Astrocyte (in vitro differentiated cells and primary cell): ENCODE measurements around the gene PGPEP1. TPM values are rescaled to one million over a fixed set of nuclear protein-coding genes. Genes with fewer than 3 reads are reported as not detected.
"Not testable (repeated sequence)": the region's sequence is repeated elsewhere in the genome, so short reads cannot be mapped to it uniquely, and the experiment has no call there.

Experiments
- DNase-seq: peaks from one replicate; pipeline ENCODE4 v3.0.0-alpha.2; 2010; ENCODE audit warnings: low read depth
- FAIRE-seq: peaks from 2 replicates; lab custom pipeline; 2011; peaks lifted over from hg19 to GRCh38; lab: Jason Lieb, UNC
- H2AFZ ChIP-seq: 2 replicates; pipeline ENCODE4 v1.6.0; 2012; ENCODE audit warnings: low read depth, low read length, inconsistent platforms
- H3K27ac ChIP-seq: 2 replicates; pipeline ENCODE4 v1.5.1; 2011; ENCODE audit warnings: low read depth, low read length, inconsistent platforms
- H3K27me3 ChIP-seq: 2 replicates; pipeline ENCODE4 v1.6.0; 2011; ENCODE audit warnings: low read length, inconsistent platforms; ENCODE audit not compliant: insufficient read depth
- H3K36me3 ChIP-seq: 2 replicates; pipeline ENCODE4 v1.5.1; 2011; ENCODE audit warnings: low read length, inconsistent platforms; ENCODE audit not compliant: insufficient read depth
- H3K4me1 ChIP-seq: 2 replicates; pipeline ENCODE4 v1.5.1; 2011; ENCODE audit warnings: low read length, inconsistent platforms; ENCODE audit not compliant: insufficient read depth
- H3K4me2 ChIP-seq: 2 replicates; pipeline ENCODE4 v1.6.0; 2012; ENCODE audit warnings: low read length, inconsistent platforms
- H3K4me3 ChIP-seq: 2 replicates; pipeline ENCODE4 v1.5.1; 2011; ENCODE audit warnings: low read depth, mild to moderate bottlenecking, low read length, inconsistent platforms; ENCODE audit not compliant: insufficient read depth
- H3K79me2 ChIP-seq: 2 replicates; pipeline ENCODE4 v1.6.0; 2012; ENCODE audit warnings: mild to moderate bottlenecking, low read length, inconsistent platforms; ENCODE audit not compliant: insufficient read depth
- H3K9ac ChIP-seq: 2 replicates; pipeline ENCODE4 v1.6.0; 2012; ENCODE audit warnings: mild to moderate bottlenecking, low read length, inconsistent platforms
- H3K9me3 ChIP-seq: 2 replicates; pipeline ENCODE4 v1.5.1; 2012; ENCODE audit warnings: low read depth, mild to moderate bottlenecking, low read length, inconsistent platforms; ENCODE audit not compliant: insufficient read depth
- H4K20me1 ChIP-seq: 2 replicates; pipeline ENCODE4 v1.6.0; 2012; ENCODE audit warnings: low read length, inconsistent platforms; ENCODE audit not compliant: insufficient read depth
- H3K27ac Mint-ChIP-seq: one replicate; pipeline ENCODE4 v1.8.0; 2021; ENCODE audit warnings: mild to moderate bottlenecking, mixed read lengths; ENCODE audit not compliant: unreplicated experiment
- H3K27me3 Mint-ChIP-seq: one replicate; pipeline ENCODE4 v1.8.0; 2021; ENCODE audit warnings: low read depth, mixed read lengths; ENCODE audit not compliant: unreplicated experiment
- H3K36me3 Mint-ChIP-seq: one replicate; pipeline ENCODE4 v1.8.0; 2021; ENCODE audit warnings: low read depth, mixed read lengths; ENCODE audit not compliant: unreplicated experiment
- H3K4me1 Mint-ChIP-seq: one replicate; pipeline ENCODE4 v1.8.0; 2021; ENCODE audit warnings: low read depth, mixed read lengths; ENCODE audit not compliant: unreplicated experiment
- H3K4me3 Mint-ChIP-seq: one replicate; pipeline ENCODE4 v1.8.0; 2021; ENCODE audit warnings: mild to moderate bottlenecking, moderate library complexity, mixed read lengths; ENCODE audit not compliant: unreplicated experiment
- H3K9me3 Mint-ChIP-seq: one replicate; pipeline ENCODE4 v1.8.0; 2021; ENCODE audit warnings: mild to moderate bottlenecking, mixed read lengths; ENCODE audit not compliant: unreplicated experiment
- EZH2 ChIP-seq: IDR thresholded peaks from 2 replicates; pipeline ENCODE4 v1.6.1; 2012; ENCODE audit warnings: mild to moderate bottlenecking, low read length, inconsistent platforms; ENCODE audit not compliant: insufficient read depth
- total RNA-seq: library from RNA; stranded (reverse); gene quantifications from 2 replicates; pipeline ENCODE4 v1.2.1, GENCODE V29; 2021
- TF ChIP-seq, protein P1 (sequence below): IDR thresholded peaks from 2 replicates; pipeline ENCODE4 v1.5.1; 2011; ENCODE audit warnings: low read depth, mild to moderate bottlenecking, inconsistent platforms, low read length, moderate library complexity; ENCODE audit not compliant: insufficient read depth

The PGPEP1 gene
- total RNA-seq, 1 donor from 2014 or later, result 28.4 TPM

- Mint-ChIP-seq H3K27me3 (peaks cover 13% of the 10 kb centered on the region), H3K4me1 (peaks cover 2% of the 10 kb centered on the region), H3K36me3 (no peaks in the 10 kb centered on the region), H3K9me3 (no peaks in the 10 kb centered on the region), H3K4me3 (no peak overlapping the region), H3K27ac (peak overlapping the region; percentile 62)
- DNase-seq (peak; percentile 39), FAIRE-seq (no peak)
- no peaks in the 10 kb centered on the region for H3K79me2 ChIP-seq
- H2AFZ ChIP-seq, result no peak overlapping the region
- TF ChIP-seq EZH2, result no peak
- TF ChIP-seq, protein P1, sequence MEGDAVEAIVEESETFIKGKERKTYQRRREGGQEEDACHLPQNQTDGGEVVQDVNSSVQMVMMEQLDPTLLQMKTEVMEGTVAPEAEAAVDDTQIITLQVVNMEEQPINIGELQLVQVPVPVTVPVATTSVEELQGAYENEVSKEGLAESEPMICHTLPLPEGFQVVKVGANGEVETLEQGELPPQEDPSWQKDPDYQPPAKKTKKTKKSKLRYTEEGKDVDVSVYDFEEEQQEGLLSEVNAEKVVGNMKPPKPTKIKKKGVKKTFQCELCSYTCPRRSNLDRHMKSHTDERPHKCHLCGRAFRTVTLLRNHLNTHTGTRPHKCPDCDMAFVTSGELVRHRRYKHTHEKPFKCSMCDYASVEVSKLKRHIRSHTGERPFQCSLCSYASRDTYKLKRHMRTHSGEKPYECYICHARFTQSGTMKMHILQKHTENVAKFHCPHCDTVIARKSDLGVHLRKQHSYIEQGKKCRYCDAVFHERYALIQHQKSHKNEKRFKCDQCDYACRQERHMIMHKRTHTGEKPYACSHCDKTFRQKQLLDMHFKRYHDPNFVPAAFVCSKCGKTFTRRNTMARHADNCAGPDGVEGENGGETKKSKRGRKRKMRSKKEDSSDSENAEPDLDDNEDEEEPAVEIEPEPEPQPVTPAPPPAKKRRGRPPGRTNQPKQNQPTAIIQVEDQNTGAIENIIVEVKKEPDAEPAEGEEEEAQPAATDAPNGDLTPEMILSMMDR, result peak; percentile 26
- no peaks in the 10 kb centered on the region for H3K4me1 ChIP-seq
- H3K27ac ChIP-seq, result no peak overlapping the region
- H3K4me2 ChIP-seq, result no peak overlapping the region
- no peaks in the 10 kb centered on the region for H4K20me1 ChIP-seq
- H3K9me3 ChIP-seq, result no peaks in the 10 kb centered on the region
- no peaks in the 10 kb centered on the region for H3K36me3 ChIP-seq
- H3K9ac ChIP-seq, result no peak overlapping the region
- H3K27me3 ChIP-seq, result peaks cover 2% of the 10 kb centered on the region
- no peak overlapping the region for H3K4me3 ChIP-seq
Observed at GRCh38 chr19:18401580-18402112, 61.2 kb downstream of the PGPEP1 start.

GRCh38 chr19:18402455-18403248 is 62.3 kb downstream of the PGPEP1 start:
- not testable (repeated sequence) for H3K4me3 ChIP-seq, DNase-seq, H3K27me3 ChIP-seq, H3K9me3 Mint-ChIP-seq, H3K79me2 ChIP-seq, H2AFZ ChIP-seq, H3K4me1 ChIP-seq, H3K36me3 Mint-ChIP-seq, H3K4me3 Mint-ChIP-seq, H3K4me2 ChIP-seq, H3K36me3 ChIP-seq, H3K9me3 ChIP-seq, H4K20me1 ChIP-seq, FAIRE-seq, H3K4me1 Mint-ChIP-seq, H3K27ac ChIP-seq, H3K9ac ChIP-seq, H3K27ac Mint-ChIP-seq
- peaks cover 10% of the 10 kb centered on the region for H3K27me3 Mint-ChIP-seq

- DNase-seq, H3K27me3 ChIP-seq, H3K4me1 ChIP-seq, H4K20me1 ChIP-seq, H3K4me3 ChIP-seq, H3K4me3 Mint-ChIP-seq, H3K9ac ChIP-seq, H3K36me3 ChIP-seq, H3K79me2 ChIP-seq, H3K4me1 Mint-ChIP-seq, H3K27ac ChIP-seq, FAIRE-seq, H3K36me3 Mint-ChIP-seq, H3K9me3 Mint-ChIP-seq, H3K9me3 ChIP-seq, H3K27me3 Mint-ChIP-seq, H3K4me2 ChIP-seq, H2AFZ ChIP-seq, H3K27ac Mint-ChIP-seq: not testable (repeated sequence)
Observed at GRCh38 chr19:18405754-18406153, 65.4 kb downstream of the PGPEP1 start.
